Gastroesophageal sphincter (tissue), 3 donors: ENCODE data around the gene SIGLEC1.

ENCODE experiments used
- CTCF ChIP-seq, 4 experiments: fragments of 200-600 bp in 2 of 4; fragments of 450-650 bp in 2 of 4; sonication (generic) in 1 of 4; IDR thresholded peaks; one replicate each; pipeline ENCODE4 v1.5.1; 2017 to 2019; ENCODE audit warnings: antibody characterized with exemption in 4 of 4, mild to moderate bottlenecking in 2 of 4, moderate library complexity in 2 of 4
- EP300 ChIP-seq: sonication (generic); formaldehyde crosslinking; IDR thresholded peaks from one replicate; pipeline ENCODE4 v1.6.1; 2017; ENCODE audit warnings: antibody characterized with exemption, mild to moderate bottlenecking
- POLR2A ChIP-seq, 2 donors: fragments of 450-650 bp; IDR thresholded peaks; one replicate each; pipeline ENCODE4 v1.6.1; 2017; ENCODE audit warnings: antibody characterized with exemption in 2 of 2, mild to moderate bottlenecking in 2 of 2, moderate library complexity in 1 of 2

DNA sequence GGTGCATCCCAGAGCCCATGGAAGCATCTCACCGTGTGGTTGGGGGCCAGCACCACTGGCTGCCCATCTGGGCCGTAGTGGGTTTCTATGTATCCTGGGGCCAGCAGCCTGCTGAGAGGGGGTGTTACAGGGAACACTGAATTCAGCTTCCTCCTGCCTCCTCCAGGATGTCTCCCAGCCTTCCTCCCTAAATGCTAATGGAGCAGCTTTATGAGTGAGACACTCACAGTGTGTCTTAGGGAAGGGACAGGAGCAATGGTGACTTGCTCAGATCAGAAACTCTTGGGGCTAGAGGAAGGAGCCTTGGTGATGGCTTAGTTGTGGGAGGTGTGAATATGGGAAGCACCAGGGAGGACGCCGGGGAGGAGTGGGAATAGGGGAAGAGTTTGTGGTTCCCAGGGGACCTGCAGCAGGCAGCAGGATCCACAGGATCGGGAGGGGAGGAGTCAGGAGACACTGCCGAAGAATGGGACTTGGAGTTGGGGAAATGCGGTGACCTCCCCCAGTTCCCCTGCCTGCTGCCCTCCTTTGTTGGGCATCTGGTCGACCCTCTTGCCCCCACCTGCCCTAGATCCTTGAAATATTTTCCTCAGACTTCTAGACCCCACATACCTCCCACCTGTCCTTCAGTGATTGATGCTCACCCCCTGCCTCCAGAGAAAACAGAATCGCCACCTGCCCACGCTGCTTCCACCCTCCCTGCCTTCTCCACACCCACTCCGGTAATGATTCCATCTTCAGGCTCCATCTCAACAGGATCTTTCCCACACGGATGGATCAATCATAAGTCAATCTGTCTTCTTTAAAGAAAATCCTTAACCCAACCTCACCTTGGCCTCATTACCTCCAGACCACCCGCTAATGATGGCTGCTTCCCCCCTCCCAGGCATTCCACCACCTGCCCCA, 37.2 kb downstream of the SIGLEC1 start:
- TF ChIP-seq EP300 (no peak), CTCF (IDR thresholded peaks at IDR 0.05) (no peak), POLR2A (IDR thresholded peaks at IDR 0.05) (no peak)
